ENCODE measurements around the gene PCCB.

- TF ChIP-seq POLR2A (IDR thresholded peaks at IDR 0.05) (no peak), CTCF (IDR thresholded peaks at IDR 0.05) (no peak)
These were observed 2.1 kb upstream of the PCCB start for GRCh38 chr3:136247855-136248590.
